HG03060 (cell line): Measurements from ENCODE around the gene RNF19B.

Source experiments
- ATAC-seq: cut with Tn5 transposase; IDR thresholded peaks from one replicate; pipeline ENCODE4 v1.9.1; 2021; ENCODE audit warnings: low read depth, moderate number of reproducible peaks; ENCODE audit not compliant: unreplicated experiment

RNF19B gene, protein sequence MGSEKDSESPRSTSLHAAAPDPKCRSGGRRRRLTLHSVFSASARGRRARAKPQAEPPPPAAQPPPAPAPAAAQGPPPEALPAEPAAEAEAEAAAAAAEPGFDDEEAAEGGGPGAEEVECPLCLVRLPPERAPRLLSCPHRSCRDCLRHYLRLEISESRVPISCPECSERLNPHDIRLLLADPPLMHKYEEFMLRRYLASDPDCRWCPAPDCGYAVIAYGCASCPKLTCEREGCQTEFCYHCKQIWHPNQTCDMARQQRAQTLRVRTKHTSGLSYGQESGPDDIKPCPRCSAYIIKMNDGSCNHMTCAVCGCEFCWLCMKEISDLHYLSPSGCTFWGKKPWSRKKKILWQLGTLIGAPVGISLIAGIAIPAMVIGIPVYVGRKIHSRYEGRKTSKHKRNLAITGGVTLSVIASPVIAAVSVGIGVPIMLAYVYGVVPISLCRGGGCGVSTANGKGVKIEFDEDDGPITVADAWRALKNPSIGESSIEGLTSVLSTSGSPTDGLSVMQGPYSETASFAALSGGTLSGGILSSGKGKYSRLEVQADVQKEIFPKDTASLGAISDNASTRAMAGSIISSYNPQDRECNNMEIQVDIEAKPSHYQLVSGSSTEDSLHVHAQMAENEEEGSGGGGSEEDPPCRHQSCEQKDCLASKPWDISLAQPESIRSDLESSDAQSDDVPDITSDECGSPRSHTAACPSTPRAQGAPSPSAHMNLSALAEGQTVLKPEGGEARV

DNA sequence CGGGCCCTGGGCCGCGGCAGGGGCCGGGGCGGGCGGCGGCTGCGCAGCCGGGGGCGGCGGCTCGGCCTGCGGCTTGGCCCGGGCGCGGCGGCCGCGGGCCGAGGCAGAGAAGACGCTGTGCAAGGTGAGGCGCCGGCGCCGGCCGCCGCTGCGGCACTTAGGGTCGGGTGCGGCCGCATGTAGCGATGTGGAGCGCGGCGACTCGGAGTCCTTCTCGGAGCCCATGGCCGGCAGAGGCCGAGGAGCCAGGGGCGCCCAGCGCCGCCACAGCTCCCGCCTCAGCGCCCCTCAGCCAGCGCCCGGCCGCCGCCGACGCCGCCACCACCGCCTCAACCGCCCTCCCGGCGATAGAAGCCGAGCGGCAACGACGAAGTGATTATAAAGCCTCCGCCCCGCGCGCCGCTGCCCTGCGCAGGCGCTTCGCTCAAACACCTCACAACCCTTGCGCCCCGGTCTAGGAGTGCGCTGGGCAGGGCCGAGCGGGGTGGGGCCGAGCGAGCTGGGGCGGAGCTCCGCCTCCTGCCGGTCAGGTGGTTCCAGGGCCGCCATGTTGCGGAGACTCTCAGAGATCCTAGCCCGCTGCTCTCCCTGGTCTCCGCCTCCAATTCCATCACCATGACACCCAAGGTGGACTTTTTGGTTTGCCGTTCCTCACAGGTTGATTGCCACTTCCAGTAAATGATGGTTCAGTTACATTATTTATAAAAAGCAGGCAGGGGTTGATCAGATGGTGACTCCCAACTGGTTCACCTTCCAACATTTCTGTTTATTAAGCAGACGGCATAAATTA lies at the start of gene RNF19B:
Gene RNF19B (minus strand): TSS at position 349 of the 790 bp plus-strand sequence. CDS start 124 bp downstream, at position 225.
- ATAC-seq = peak; percentile 50

DNA sequence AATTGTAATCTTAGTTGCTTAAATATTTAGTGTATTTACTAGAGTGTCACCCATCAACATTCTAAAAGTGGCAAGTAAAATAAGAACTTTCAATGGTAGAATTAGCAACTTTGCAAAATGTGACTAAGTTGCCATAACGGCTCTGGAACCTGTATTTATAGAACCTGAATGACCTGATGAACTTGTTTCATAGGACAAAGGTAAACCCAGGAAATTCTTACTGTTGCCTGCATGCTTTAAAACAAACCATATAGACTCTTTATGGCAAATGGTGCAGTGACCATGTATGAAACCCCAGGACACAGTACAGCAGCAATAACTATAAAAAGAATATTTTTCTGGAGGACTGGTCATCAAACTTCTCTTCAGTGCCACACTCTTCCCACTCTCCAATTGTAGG lies 49.2 kb upstream of the RNF19B start:
- ATAC-seq = no peak

GRCh38 chr1:33012165-33012564 lies 47.6 kb upstream of the RNF19B start:
- ATAC-seq = no peak

DNA sequence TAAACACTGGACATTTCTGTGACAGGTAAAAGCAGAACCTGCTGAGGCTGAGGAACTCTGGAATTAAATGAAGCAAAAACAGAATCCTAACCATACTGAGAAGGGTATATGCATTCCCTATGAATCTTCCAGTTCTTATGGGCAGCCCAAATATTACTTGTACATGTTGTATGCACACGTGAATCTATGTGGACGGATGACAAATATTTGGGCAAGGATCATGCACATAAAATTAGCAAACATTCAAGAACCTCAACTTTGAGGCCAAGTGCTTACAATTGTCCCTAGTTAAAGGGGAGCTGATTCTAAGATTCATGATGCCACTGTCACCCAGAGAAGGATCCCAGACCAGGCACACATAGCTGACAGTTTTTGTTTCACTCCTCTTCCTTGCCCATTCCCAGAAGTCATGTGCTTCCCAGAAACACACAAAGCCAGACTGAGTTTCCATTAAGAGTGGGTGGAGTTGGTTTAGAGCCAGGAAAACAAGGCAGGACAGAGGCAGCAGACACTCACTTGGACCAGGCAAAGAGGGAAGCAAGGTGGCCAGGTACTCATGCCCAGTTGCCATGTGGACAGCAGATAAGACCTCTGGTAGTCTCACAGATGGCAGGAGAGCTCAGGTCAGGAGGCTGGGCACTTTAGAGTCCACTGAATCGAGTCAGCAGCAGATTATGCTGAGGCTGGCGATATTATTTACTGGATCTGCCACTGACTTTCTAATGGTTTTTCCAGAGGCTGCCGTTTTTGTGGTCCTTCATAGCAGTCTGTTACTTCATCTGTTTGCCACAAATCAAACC lies 46.5 kb upstream of the RNF19B start:
- no peak for ATAC-seq

GRCh38 chr1:33009561-33009960 lies 45.0 kb upstream of the RNF19B start:
- no peak for ATAC-seq

- no peak for ATAC-seq
These were observed 43.7 kb upstream of the RNF19B start for GRCh38 chr1:33008051-33008914.

DNA sequence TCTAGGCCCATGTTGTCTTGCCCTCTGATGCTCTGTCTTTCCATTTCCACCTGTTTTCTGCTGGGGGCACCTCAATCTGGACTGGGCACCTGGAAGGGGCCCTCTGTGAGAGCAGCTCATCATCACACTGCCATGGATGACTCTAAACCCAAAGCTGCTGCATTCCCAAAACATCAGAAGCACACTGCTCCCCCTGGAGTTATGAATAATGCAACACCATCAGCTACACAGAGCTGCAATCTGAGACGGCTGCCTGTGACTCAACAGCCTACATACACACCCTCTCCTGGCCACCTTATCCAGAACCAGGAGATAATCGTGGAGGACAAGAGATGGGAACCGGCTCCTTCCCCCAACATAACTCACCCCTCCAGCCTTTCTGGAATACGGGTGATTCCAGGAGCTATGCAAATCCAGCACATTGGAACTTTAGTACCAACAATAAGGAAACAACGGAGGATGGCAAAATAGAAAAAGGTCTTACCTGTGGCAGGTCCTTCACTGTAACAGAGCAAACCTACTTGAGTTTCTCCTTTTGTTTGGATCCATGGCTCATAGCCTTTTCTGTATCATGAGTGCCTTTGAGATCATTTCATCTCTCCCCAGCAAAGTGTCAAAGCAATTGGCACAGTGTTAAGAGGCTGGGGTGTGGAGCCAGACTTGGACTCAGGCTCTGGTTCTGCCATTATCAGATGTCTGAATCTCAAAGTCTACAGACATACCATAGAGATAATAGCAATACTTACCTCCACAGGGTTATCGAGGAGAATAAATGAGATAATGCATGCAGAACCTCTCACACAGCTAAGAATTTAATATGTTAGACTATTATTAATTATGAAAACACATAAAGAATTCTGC lies 42.8 kb upstream of the RNF19B start:
- no peak for ATAC-seq

GRCh38 chr1:33005838-33006421 lies 41.3 kb upstream of the RNF19B start:
- no peak for ATAC-seq

GRCh38 chr1:33005117-33005837 lies 40.7 kb upstream of the RNF19B start:
- ATAC-seq = no peak

DNA sequence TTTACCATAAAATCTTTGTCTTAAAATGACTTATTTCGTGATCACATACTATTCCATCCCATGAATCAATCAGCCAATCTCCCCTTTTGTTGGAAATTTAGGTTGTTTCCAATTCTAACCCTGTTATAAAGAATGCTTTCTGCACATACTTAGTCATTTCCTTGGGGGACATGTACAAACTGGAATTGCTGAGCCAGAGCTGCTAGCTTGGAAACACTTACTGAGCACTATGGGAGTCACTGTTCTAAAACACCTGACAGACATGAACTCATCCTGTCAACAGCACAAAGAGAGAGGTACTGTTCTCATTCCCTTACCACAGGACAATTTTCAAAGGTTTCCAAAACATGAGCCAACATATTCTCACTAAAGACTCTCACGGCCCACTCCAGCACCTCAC lies 40.0 kb upstream of the RNF19B start:
- ATAC-seq = no peak

DNA sequence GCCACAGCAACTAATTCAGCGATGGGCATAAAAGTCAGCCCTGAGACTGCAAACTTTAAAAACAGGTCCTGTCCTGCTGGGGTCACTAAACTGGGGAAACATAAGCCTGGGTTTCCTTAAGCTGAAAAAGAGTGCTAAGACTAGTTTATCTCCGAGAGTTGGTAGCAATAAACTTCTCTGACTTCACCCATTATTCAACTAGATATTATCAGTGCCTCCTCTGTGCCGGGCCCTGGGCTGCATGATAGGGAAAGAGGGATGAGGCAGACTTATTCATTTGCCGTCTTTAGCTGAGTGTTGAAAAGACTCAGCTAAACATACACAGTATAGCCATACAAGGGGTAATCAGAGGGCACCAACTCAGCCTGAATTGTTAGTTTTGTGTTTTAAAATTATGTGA lies 39.0 kb upstream of the RNF19B start:
- ATAC-seq = no peak

DNA sequence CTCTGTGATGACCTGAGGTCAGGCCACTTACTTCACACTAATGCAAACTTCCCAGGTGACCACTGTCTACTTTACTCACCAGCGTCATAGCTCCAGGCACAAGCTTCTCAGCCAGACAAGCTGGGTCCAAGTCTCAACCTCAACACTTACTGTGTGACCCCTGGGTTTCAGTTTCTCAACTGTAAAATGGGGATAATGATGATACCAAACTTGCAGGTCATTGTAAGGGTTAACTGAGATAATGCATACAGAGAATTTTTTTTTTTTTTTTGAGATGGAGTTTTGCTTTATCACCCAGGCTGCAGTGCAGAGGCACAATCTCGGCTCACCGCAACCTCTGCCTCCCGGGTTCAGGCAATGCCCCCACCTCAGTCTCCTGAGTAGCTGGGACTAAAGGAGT lies 37.4 kb upstream of the RNF19B start:
- ATAC-seq = no peak

DNA sequence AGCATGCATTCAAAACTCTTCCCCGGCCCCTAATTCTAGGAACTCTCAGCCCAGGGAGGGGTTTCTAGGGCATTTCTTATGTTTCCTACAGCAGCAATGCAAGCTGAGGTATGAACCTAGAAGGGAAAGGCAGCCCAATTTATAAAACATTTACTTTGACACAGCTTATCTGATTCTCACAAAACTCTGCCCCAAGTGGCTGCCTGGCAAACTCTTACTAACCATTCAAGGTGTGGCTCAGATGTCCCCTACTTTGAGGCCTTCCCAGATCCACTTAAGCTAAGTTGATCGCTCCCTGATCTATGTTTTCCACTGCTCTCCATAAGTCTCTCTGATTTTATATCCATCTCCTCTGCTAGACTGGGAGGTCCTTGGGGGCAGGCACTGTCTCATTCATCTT lies 36.7 kb upstream of the RNF19B start:
- ATAC-seq = no peak

GRCh38 chr1:33000427-33001026 lies 35.9 kb upstream of the RNF19B start:
- ATAC-seq = no peak

GRCh38 chr1:32998997-32999396 lies 34.4 kb upstream of the RNF19B start:
- ATAC-seq = no peak

DNA sequence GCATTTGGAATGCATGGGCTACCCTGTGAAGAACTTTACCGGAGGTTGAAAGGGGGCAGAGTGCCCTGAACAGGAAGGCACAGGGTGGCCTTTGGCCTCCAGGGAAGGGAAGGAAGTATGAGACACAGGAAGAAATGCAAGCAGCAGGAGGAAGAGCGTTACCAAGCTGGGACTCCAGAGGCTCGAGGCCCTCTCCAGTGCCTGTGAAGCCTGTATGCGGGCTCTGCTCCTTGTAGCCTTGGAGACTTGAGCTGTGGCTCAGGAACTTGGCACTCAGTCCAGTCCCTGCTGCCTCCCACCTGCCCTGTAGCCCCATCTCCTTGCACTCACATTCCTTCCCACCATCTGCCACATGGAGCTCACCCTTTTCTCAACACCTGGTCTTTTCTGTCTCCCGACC lies 33.5 kb upstream of the RNF19B start:
- ATAC-seq = no peak

DNA sequence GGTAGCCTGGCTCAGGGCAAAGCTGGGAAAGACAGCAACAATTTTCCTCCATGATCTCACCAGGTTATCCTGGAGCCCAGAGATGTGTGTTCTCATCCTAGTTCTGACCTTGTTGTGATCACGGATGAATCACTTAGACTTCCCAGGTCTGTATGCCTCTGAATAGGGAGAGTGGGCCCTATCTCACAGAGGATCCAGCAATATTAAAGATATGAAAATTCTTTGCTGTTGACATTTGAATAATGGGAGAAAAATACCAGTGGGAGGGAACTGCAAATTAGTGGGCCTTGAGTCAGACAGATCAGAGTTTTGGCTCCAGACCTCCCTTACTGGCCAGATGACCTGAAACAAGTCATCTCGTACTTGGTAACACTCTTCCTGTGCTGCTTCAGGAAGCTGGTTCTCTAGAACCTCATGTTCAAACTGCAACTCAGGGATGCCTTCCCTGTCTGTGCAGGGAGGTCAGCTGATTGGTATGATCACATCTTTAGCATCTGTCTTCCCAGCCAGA lies 32.8 kb upstream of the RNF19B start:
- ATAC-seq = no peak
